GM18861 (cell line): Measurements from ENCODE around the gene IL18BP.

Experiments
- ATAC-seq: cut with Tn5 transposase; IDR thresholded peaks from one replicate; pipeline ENCODE4 v1.9.1; 2021; ENCODE audit not compliant: unreplicated experiment

IL18BP gene

GRCh38 chr11:71996517-71996916 is 2.2 kb upstream of the IL18BP start:
- no peak for ATAC-seq

- ATAC-seq = no peak
Observed at GRCh38 chr11:71996946-71997345, 1.8 kb upstream of the IL18BP start.

- no peak for ATAC-seq
Observed at GRCh38 chr11:71997594-71997993, 1.1 kb upstream of the IL18BP start.

GRCh38 chr11:71998061-71998460 is 648 bp upstream of the IL18BP start:
- ATAC-seq = no peak

- ATAC-seq = no peak
Observed at GRCh38 chr11:71999362-71999761, 653 bp downstream of the IL18BP start.

GRCh38 chr11:71999798-72000197 is 1.1 kb downstream of the IL18BP start:
- no peak for ATAC-seq

GRCh38 chr11:72000202-72000867 is 1.6 kb downstream of the IL18BP start:
- no peak for ATAC-seq

- ATAC-seq = no peak
Observed at GRCh38 chr11:72001285-72001684, 2.6 kb downstream of the IL18BP start.

- ATAC-seq = no peak
Observed at GRCh38 chr11:72001834-72002591, 3.3 kb downstream of the IL18BP start.

- no peak for ATAC-seq
Observed at GRCh38 chr11:72002841-72003775, 4.4 kb downstream of the IL18BP start.

GRCh38 chr11:72003776-72004171 is 5.1 kb downstream of the IL18BP start:
- ATAC-seq = no peak

- ATAC-seq = no peak
Observed at GRCh38 chr11:72004515-72005346, 6.0 kb downstream of the IL18BP start.

- ATAC-seq = no peak
Observed at GRCh38 chr11:72005347-72006260, 6.9 kb downstream of the IL18BP start.

- no peak for ATAC-seq
Observed at GRCh38 chr11:72006309-72007088, 7.8 kb downstream of the IL18BP start.

- no peak for ATAC-seq
Observed at GRCh38 chr11:72007089-72007476, 8.4 kb downstream of the IL18BP start.

GRCh38 chr11:72007587-72007986 is 8.9 kb downstream of the IL18BP start:
- no peak for ATAC-seq

- no peak for ATAC-seq
Observed at GRCh38 chr11:72008728-72009127, 10.0 kb downstream of the IL18BP start.

- no peak for ATAC-seq
Observed at GRCh38 chr11:72009156-72009555, 10.4 kb downstream of the IL18BP start.
